Stimulated activated CD4-positive, alpha-beta T cell treated with anti-CD3 and anti-CD28 coated beads, Interleukin-12 subunit alpha, Interleukin-12 subunit beta, amount 100 ng/mL, for 4 hours (primary cell): Measurements from ENCODE around the gene RAD51B.

Experiments
- DNase-seq: peaks from one replicate; pipeline ENCODE4 v3.0.0-alpha.2; 2020

RAD51B gene

DNA sequence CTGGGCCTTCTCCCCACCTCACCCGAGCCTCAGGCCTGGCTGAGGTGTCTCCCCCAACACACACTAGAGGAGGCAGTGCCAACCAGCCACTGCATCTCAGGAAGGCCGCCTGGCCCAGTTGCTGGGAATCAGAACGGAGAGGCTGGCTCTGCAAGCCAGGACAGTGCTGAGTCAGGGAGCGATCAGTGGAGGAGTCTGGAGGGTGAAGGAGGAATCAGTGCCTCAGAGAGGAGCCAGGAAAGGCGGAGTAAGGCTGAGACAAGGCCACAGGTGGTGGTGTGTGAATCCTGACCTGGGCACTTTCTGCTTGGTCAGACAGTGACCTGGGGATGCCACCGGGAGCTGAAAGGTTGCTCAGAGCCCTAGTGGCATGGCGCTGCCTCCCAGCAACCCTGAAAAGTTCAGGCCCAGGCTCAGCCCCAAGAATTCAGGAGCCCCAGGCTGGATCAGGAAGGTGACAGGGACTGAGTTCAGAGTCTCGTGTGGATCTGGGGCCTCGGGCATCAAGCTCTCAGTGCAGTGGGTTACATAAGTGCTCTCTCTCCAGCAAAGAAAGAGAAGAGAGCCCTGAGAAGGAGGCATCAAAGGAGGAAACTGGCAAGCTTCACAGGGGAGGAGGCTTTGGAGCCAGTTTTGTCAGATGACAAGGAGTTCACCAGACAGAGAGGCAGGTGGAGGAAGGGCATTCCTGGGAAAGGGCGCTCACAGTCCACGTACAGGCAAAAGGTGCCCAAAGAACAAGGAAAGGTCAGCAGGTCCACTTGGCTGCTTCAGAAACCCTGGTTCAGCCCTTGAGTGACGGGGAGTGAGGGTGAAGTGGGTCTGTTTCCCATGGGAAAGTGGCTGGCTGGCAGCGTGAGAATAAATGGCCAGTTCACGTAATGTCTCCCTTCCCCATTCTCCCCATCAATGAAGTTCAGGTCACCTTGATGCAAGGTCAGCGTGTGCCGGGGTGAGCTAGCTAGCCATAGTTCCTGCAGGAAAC lies 885.4 kb downstream of the RAD51B start:
- no peak for DNase-seq

DNA sequence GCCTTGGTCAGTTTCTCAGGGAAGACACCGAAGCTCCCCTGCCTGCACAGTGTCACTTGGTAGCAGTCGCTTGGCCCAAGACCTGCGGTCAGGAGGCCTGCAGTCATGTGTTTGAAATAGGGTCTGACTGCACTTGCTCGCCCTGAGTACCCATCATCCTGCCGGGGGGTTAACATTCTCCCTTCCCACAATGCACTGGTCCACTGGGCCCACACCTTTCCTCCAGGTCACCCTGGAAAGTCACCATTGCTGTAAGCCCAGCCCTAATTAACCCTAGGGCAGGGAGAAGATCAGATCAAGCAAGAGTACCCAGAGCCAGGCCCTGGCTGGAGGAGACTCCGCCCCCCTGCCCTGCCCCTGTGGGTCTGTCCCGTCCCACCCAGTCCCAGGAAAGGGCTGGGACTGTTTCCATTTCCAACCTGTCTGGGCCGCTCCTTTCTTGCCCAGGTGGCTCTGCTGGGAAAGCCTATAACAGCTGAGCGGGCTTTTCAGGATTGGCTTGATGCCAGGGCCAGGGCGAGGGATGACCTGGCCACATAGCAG lies 886.2 kb downstream of the RAD51B start:
- DNase-seq = no peak

DNA sequence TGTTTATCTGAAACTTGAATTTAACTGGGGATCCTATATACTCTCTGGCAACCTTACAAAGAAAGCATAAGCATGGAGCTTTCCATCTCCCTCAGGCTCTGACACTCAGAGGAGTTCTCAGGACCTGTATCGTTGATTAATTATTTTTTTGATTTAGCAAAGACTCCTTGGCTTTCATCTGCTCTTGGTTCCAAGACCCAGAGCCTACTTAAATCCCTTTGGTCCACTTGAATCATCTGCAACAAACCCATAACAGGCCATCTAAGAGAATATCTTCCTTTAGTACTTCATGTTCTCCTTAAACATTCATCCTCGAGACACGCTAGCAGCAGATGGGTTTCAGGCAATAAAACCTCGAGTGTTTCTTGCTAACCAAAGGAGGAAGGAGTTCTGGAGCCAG lies 887.9 kb downstream of the RAD51B start:
- DNase-seq = no peak

DNA sequence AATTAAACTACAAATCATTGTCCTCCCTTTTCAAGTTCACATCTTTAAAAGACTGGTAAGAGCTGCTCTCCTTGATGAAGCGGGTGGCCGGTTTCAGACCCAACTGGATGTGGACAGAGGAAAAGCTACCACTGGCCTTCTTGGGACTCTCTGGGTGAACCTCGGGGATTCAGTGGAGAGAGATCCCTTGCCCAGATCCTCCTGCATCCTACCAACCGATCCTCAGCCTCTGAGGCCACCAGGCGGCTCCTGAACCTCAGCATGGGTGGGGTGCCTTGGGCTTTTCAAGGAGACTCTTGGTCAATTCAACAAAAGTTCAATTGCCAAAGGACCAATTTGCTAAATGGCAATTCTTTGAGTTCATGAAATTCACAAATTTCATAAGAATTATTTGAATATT lies 888.8 kb downstream of the RAD51B start:
- no peak for DNase-seq

DNA sequence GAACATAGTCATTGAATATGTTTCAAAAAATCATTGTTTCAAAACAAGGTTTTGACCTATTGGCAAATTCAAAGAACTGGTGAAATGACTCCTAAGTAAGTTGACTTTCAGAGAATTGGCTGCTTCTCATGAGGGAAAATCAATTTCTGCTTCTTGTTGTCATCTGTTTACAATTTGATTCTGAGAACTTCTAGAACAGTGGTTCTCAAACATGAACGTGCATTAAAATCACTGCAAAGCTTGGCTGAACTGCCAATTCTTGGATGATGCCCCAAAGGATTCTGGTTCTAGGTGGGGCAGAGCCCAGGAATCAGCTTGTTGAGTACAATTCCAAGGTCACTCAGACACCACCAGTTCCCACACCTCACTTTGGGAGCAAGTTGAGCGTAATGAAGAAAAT lies 889.4 kb downstream of the RAD51B start:
- DNase-seq = no peak

DNA sequence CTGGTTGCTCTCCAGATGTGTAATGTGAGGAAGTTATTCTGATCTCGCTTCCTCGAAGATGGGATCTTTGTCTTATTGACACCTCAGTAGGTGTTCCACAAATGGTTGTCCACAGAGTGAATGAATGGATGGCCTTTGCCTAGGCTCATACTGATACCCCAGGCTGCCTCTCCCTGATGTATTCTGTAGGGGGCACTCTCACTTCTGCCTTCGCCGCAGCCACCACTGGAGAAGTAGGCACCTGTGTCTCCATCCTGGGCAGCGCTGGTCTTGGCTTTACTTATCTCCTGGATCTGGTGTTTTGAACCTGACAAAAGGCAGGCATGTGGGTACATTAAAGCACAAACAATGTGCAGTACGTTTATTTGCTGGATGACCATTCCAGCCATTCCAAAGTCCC lies 891.2 kb downstream of the RAD51B start:
- DNase-seq = no peak

DNA sequence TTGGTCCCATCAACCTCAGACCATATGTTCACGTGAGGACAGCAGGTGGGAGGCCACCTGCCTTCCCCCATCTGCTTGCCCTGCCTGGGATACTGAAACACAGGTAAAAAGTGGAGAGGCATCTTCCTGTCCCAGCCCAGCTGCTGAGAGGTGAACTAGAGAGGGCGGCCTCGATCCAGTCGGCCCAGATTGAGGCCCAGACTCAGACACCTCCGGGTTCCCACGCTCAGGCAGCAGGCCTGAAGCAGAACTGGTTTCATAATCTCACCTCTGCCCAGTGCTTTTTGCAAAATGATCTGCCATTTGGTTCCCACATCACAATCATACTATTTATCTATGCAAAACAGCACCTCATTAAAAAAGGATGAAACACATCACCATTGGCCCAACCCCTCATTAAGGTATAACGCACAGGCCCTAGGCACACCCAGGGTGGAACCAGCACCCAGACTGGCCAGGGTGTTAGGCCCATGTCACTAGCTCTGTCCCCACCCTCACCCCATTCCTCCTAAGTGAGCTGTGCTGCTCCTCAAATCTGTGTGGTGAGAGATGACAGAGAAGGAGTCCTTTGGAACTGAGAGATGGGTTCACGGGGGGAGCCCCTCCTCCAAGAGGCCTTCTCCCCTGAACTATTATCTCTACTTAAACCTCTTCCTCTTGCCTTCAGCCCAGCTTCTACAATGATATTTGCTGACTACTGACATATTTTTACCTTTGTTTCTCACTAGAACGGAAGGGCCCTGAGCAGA lies 892.2 kb downstream of the RAD51B start:
- DNase-seq = no peak

DNA sequence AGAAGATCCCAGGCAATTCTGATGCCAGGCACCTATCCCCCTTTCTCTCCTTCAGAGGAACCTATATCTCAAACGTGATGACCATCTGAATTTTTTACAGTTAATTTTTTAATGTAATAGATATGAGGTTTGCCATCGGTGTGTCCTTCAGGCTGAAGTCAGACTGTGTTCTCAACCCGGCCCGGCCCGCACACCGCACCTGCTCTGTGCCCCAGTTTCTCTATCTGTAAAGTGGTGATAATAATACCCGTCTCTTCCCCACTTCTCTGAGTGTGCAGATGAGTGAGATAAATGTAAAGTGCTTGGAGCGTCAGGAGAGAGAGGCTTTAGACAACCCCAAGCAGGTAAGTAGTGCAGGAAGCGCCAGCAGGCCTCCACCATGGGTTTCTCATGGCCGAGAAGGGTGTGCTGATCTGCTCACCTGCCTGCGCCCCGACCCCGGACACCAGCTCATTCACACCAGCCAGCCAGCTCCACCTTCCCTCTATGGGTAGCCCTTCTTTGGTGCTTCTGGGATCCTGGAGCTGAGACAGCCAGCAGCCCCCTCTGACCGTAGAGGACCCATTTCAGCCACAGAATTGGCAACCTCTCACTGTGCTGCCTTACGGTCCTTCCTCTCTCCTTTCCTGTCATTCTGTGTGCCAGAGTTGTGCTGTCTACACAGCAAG lies 893.3 kb downstream of the RAD51B start:
- no peak for DNase-seq

DNA sequence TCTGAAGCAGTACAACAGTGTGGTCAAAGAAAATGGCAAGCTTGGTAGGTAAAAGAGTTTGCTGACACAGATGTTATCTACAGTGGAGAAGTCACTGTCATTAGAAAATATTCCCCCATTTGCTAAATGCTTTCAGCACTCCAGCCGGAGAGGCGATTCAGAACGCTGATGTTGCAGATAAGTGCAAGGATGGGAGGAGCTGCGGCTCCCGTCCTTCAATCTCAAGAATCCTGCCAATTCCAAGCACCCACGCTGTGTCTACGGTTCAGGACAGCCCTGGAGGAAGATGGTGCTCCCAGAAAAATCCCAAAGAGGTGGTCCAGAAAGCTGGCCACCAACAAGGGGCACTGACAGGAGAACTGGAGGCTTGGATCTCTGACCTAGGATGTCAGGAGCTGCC lies 894.2 kb downstream of the RAD51B start:
- no peak for DNase-seq

DNA sequence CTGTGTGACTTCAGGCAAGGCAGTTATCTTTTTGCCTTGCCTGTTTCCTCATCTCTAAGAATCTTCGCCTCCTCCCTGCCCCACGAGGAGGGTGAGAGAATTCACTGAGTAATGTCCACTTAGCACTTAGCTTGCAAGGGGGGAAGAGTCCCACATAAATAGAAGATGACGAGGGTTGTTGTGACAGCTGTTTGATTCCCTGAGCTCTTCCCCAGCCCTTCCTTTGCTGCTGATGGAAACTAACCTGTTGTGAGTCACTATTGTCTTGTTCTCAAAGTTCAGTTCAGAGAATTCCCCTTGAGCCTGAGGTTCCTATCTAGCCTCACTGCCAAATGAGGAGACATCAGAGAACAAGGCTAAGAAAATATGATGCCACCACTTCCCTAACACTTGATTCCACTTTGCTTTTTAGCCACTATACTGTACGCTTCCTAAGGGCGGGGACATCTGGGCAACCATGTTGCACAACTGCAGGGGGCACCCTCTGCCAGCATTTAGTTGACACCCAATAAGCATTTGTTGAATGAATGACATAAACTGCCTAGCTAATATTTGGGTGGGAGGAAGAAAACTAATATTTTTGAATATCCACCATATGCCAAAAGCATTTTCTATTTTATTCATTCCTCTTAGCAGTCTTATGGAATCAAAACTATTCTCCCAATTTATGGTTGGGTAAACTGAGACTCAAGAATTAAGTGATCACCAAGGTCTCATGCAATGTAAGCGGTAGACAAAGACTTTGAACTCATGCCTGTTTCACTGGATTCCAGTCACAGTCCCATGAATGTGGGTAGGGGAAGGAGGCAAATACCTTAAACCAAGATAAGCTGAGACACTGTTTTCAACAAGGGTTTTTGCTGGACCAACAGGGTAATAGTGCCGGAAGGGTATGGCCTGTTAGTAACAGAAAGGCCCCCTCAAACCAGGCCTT lies 895.7 kb downstream of the RAD51B start:
- no peak for DNase-seq

DNA sequence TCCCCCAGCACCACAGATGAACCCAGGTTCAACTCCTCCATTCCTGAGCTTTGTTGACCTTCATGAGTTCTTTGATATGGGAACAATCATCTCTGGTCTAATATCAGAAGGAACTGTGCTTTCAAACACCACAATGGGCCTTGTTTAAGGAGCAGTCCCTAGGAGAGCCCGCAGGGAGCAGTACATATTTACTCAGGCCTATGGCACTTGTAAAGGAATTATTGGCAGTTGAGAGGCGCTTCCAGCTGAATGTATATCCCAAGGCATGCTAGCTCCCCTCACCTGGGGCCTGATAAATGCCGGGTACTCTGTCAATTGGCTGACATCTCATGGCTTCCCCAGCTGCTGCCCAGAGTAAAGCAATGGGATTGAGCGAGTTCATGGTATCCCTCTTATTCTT lies 897.1 kb downstream of the RAD51B start:
- no peak for DNase-seq

DNA sequence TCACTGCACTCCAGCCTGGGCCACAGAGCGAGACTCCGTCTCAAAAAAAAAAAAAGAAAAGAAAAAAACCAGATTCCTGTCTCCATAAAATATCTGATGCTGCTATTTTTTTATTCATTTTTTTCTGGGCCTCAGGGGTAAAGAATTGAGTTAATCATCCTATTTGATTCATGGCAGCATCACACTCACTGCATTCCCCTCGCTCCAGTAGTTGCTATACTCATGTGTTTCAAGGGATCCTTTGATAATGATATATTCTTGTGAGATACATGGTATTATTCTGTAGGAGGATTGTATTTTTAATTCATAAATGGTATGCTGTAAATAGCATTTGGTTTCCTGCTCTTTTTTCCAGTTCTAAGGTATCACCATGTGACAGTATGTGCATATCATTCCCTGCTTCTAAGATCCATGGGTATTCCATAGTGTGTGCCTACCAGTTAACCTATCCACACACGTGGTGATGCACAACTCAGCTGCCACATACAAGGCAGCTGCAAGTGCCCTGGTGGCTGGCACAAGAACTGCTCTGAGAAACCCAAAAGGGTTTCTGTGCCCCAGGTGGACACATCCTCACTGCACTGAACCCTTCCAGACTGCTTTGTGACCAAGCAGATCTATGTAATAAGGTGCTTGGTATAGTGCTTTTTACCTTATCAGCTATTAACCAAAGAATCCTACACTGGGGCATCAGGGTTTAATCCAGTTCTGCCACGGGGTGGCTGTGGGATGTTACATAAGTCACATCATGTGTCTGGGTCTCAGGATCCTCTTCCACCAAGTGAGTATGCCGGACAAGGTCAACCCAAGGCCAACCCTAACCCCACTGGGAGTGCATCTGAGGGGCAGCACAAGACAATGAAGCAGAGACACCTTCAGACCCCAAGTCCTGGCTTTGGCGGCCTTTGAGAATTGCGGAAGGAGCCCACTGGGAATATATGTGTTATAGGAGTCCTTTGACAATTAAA lies 898.7 kb downstream of the RAD51B start:
- DNase-seq = no peak

DNA sequence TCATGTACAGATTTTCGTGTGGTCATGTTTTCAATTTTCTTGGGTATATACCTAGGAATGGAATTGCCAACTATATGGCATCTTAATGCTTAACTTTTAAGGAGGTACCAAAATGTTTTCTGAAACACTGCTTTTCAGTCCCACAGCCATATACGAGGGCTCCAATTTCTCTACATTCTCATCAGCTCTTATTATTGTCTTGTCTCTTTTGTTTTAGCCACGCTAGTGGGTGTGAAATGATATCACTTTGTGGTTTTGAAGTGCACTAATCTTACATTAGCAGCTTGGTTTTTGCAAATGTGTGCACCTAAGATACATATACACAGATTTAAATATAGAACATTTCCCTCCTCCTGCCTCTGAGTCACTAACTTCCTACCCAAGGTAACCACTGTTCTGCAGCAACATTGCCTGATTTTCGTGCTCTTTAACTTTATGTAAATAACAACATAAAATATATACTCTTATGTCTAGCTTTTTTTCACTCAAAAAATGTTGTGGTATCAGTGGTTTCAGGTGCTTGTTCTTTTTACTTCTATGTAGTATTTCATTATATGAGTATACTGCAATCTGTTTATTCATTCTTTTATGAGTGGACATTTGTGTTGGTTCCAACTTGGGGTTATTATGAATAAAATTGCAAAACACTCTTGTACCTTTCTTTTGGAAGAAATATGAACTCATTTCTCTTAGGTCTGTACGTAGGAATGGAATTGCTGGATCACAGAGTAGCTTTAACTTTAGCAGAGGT lies 900.2 kb downstream of the RAD51B start:
- no peak for DNase-seq

DNA sequence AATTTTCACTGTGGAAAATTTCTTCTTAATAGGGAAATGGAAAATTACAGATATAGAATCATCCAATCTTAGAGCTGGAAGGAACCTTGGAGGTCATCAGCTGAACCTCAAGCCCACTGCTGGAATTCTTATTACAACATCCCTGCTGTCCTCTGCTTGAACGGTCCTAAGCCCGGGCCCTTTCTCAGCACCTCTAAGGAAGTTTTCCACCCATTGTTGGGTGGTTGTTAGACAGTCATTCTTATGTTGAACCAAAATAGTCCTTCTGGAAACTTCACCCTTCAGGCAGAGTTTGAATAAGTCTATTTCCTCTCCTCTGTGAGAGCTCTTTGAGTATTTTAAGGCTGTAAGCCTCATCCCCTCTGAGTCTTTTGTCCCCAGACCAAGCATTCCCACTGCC lies 902.6 kb downstream of the RAD51B start:
- DNase-seq = no peak

DNA sequence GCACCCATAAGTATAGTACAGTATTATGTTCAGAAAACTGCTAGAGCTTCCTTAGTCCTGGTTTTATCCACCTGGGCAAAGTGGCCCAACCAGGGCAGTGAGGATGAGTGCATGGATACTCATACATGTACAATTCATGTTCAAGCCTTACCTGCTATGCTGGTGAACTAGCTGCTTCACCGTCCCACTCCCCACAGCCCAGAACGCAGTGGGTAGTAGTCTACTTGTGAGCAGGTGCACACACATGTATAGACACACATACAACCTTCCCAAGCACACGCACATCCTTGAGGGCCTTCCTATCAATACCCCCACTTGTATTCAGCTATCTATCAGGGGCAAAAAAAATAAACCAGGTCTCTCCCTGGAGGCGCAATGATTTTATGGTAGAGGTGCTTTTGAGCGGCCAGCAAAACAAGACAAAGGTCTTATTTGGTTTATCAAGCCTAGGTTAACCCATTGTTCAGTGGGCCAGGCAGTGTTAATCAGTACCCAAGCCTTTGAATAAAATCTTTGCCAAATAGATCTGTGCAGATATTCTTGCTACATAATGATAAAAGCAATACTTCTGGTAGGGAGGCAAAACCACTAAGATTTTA lies 903.5 kb downstream of the RAD51B start:
- no peak for DNase-seq

DNA sequence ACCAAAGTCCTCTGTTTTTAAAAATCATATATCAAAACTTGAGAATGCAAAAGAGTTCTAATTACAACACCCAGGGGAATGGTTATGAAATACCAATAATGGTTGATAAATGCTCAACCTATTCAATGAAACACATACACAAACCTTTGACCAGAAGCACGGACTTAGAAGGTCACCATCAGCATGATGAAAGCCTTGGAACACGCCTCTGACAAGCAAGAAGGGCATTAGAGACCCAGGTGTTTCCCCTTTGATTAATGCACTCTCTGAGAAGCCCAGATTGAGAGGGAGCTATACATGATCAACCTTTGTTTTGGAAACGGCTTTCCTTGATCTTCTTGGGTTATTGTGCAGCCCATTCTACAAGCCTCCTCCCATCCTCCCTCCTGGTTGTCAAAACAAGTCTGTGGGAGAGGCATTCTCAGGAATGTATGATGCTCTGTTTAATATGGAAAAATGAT lies 904.3 kb downstream of the RAD51B start:
- no peak for DNase-seq

DNA sequence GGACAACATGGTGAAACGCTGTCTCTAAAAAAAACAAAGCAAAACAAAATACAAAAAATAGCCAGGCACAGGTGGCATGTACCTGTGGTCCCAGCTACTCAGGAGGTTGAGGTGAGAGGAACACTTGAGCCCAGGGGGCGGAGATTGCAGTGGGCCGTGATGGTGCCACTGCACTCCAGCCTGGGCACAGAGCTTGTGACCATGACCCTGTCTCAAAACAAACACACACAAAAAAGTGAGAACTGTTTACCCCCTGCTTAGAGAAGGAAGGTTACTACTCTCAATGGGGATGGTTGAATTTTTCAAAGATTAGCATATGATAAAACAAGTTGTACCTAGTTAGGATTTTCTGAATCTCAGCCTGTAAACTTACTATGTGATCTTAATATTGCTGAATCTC lies 905.3 kb downstream of the RAD51B start:
- no peak for DNase-seq

DNA sequence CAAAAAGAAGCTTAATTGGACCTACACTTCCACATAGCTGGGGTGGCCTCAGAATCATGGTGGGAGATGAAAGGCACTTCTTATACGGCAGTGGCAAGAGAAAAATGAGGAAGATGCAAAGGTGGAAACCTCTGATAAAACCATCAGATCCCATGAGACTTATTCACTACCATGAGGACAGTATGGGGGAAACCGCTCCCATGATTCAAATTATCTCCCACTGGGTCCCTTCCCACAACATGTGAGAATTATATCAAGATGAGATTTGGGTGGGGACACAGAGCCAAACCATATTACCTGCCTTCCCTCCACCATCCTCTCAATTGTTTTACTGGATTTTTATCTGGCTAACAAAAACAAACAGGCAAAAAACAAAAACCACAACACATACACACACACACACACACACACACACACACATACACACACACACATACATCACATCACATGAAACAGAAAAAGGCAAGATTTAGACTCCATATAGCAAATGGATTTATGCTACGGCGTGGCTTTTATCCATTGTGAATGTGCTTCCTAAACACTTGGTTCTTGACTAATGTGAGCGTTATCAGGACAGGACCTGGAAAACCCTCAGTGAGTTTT lies 906.6 kb downstream of the RAD51B start:
- no peak for DNase-seq
